NCI-H226 (cell line): ENCODE results near the gene PKN1.
"Not testable (repeated sequence)": the region's sequence is repeated elsewhere in the genome, so short reads cannot be mapped to it uniquely, and the experiment has no call there.

Experiments
- DNase-seq: peaks from one replicate; pipeline ENCODE4 v3.0.0-alpha.2; 2015

Gene PKN1

DNA sequence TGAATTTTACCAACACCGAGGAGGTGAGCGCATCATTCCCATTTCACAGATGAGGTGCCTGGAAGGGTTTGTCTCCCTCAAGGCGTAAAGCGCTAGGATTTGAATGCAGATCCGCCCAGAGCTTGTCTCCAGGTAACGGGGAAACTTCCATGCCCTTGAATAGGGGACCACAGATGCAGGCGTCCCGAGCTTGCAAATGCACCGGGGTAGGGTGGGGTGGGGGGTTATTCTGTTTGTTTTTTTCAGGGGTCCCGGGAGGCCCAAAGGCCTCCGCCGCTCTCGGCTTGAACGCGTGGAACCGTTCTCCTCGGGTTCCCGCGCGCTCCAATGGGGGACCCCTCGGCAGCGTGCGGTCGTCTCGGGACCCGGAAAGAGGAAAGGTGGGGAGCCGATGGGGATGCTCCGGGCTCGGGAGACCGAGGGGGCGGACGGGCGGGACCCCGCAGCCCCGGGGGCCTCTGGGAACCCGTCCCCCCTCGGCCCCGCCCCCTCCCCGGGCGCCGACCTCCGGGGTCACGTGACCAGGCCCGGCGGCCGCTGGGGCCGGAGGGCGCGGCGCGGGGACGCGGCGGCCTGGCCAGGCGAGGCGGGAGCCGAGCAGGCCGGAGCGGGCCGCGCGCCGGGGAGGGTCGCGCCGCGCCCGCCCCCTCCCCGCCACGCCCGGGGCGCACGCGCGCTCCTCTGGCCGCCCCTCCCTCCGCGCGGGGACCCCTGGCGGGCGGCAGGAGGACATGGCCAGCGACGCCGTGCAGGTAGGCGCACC, at the start of gene PKN1:
PKN1 (plus strand) TSS at position 516 of the 763 bp plus-strand sequence; CDS start at position 732, 216 bp downstream.
- DNase-seq: peak; percentile 7

DNA sequence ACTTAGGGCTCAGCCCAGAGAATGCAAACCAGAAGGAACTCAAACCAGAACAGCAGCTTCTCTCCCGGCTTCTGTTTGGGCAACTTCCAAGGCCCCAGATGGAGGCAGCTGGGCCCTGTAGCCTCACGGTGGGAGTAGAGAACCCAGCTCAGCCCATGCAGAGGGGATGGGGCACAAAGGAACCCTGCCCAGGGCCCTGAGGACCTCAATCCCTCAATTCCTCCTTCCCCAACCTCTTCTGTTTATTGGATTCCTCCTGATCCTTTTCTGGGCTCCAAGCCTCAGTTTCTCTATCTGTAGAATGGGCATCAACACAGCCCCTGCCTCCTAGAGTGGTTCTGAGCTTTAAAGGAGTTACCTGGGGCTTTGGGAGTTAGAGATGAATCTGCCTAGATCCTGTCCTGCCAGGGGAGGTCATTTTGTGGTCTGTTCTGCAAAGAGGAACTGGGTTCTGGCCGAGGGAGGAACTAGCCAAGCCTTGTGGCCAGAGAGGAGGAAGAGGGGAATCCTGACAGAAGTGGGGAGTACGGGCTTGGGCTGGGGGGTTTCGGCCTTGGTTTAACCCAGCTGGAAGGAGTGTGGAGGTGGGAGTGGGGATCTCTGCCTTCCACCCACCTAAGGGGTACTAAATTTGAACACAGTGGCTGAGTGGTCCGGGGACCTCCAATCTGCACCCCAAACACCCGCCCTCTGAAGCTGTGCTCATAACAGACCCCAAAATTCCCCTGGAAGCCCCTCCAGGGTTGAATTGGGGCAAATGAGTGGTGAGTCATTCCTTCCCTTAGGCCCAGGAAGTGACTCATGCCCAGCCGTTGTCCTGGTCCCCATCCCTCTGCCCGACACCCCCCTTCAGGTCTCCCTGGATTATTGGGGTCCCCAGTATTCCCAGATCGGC, 49.2 kb upstream of the PKN1 start:
- DNase-seq: no peak

DNA sequence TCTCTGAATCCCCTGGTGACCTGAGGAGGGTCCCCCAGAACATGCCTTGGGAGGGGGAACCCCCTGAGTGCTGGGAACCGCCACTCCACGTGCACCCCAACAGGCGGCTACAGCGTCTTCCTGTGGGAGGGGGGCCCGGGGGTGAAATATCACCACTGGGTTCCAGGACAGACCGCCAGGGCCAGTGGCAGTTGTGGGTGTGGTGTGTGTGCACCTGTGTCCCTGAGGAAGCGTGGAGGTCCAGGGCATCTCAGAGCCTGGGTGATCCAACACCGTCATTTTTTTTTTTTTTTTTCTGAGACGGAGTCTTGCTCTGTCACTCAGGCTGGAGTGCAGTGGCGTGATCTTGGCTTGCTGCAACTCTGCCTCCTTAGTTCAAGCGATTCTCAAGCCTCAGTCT, 47.6 kb upstream of the PKN1 start:
- DNase-seq: no peak

DNA sequence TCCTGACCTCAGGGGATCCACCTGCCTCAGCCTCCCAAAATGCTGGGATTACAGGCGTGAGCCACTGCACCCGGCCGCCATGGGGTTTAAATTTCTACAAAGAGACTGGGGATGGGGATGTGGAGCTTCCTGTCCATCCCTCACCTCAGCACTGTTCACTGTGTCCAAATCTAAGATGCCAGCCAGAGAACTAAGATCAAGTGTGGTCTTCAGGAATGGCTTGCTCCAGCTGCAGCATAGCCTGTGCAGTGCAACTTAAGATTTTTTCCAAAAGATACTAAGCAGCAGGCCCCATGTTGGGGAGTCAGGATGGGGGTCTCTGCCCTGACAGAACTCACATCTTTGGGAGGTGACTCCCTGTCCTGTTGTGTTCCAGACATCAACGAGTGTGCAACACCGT, 42.6 kb upstream of the PKN1 start:
- DNase-seq: no peak

DNA sequence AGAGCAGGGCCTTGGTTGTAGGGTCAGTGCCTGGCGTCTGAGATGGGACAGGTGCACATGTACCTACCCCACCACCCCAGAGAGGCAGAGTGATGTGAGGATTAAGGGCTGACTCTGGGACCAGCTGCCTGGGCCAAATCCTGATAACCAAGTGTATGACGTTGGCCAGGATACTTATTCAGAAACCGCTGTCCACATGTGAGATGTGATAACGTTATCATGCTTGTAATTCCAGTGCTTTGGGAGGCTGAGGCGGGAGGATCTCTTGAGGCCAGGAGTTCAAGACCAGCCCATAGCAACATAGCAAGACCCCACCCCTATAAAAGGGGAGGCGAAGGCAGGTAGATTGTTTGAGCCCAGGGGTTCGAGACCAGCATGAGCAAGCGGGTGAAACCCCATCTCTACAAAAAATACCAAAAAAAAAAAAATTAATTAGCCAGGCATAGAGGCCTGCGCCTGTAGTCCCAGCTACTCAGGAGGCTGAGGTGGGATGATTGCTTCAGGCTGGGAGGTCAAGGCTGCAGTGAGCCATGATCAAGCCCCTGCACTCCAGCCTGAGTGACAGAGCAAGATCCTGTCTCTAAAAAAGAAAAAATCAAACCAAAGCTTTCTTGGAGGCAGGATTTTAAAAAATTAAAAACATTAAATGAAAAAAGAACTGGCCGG, 41.8 kb upstream of the PKN1 start:
- DNase-seq: no peak

DNA sequence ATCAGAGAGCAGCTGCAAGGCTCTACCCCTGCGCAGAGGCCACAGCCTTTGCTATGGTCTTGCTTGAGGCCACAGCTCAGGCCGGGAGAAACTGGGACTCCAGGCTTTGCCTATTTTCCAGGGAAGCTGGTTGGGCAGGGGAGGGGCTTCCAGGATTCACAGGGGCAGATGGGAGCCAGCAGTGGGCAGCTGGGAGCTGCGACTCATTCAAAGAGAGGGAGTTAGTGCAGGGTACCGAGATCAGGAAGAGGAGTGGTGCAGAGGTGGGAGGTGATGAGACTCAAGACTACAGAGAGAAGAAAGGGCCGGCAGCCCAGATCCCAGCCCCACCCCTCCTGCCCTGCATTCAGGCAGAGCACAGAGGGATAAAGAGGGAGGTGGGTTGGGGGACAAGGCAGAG, 39.8 kb upstream of the PKN1 start:
- peak; percentile 19 for DNase-seq

DNA sequence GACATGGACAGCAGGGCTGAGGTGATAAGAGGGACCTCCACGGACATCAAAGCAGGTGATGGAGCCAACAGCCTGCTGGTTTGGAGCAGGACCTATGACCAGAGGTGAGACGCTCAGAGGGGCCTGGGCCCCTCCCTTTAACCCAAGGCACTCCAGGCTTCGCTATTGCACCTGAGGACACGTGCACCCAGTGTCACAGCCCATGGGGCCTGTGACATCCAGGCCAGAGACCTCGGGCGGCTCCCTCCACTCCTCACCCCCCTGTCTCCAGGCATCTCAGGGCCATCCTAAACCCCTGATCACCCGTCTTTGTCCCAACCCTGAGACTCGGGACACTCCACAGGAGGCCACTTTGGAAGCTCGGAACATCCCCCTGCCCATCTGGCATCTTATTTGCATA, 38.9 kb upstream of the PKN1 start:
- DNase-seq: no peak

DNA sequence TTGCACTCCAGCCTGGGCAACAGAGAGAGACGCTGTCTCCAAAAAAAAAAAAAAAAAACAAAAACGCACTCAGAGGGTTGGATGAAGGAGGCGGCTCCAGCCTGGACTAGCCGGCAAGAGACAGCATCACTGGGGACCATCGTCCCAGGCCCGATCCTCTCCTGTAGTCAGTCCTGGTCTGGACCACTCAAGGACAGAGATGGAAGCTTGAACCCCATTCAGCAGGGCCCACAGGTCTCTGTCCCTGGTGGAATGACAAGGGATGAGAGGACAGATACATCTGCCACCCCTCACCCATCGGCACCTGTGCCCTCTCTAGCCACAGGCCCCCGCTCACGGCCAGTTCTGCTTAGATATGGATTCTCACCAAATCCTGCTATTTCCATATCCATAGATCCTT, 37.8 kb upstream of the PKN1 start:
- no peak for DNase-seq

DNA sequence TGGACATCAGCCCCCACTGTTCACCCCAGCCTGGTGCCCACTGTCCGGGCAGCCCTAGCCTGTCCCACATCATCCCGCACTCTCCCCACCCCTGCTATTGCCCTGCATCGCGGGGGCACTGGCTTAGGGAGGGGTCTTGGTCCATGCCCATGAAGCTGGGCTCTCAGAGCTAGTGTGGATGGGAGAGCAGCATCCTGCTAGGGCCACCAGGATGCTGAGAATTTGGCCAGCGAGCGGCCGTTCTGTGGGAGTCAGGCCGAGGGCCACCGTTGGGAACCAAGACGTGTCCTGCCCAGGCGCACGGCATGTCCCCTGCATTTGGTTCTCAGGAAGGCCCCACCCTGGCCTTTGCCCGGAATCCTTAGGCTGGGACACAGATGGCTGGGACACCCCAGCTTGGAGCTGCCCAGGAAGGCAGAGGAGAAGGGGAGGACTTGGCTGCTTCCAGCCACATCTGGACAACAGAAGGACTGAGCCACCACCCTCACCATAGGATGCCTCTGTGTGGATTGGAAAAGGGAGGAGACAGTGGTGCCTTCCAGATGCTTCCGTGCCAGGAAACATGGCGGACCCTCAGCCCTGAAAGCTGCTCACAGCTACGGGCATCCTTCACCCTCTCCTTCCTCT, 37.3 kb upstream of the PKN1 start:
- no peak for DNase-seq

DNA sequence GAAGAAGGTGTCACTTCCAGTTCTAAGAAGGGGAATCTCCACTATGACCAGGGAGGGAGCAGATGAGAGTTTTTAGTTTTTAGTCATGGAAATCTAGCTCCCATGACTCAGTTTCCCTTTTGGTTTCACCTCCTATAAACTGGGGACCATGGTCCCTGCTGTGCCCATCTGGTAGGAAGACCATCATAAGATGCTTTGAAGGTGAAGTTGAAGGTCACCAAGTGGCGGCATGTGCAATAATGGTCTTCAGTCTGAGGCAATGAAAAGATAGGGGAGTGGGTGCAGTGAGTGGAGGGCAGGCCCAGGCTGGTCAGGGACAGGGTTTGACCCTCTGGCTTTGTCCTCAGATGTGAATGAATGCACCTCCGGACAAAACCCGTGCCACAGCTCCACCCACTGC, 36.4 kb upstream of the PKN1 start:
- DNase-seq: not testable (repeated sequence)

DNA sequence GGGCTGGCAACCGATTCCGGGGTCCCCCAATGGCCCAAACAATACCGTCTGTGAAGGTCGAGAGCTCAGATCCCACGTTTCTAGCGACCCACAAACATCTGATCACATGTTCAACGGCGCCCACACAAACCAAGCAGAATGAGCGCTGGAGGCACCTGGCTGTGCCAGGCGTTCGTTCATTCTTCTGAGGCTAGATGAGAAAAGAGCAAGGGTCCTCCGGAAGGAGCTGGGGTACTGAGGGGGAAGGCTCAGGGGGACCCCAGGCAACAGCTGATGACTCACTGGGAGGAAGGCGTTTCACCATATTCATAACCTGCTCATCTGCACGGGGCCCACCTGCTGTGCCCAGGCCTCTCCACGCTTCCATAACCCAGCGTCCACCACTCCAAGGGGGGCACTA, 35.9 kb upstream of the PKN1 start:
- not testable (repeated sequence) for DNase-seq

DNA sequence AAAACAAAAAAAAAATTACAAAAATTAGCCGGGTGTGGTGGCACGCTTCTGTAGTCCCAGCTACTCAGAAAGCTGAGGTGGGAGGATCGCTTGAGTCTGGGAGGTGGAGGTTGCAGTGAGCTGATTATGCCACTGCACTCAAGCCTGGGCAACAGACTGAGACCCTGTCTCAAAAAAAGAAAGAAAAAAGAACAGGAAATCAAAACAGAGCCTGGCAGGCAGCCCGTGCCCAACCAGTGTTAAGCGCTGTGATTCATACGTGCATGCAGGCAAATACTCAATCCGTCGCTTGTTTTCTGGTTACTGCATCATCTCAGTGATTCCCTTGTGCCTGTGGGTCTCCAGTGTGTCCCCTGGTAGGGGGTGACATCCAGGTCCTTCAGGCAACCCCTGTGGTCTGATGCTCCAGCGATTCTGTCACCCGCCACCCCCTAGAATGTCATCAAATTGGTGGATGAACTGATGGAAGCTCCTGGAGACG, 32.1 kb upstream of the PKN1 start:
- DNase-seq: no peak

DNA sequence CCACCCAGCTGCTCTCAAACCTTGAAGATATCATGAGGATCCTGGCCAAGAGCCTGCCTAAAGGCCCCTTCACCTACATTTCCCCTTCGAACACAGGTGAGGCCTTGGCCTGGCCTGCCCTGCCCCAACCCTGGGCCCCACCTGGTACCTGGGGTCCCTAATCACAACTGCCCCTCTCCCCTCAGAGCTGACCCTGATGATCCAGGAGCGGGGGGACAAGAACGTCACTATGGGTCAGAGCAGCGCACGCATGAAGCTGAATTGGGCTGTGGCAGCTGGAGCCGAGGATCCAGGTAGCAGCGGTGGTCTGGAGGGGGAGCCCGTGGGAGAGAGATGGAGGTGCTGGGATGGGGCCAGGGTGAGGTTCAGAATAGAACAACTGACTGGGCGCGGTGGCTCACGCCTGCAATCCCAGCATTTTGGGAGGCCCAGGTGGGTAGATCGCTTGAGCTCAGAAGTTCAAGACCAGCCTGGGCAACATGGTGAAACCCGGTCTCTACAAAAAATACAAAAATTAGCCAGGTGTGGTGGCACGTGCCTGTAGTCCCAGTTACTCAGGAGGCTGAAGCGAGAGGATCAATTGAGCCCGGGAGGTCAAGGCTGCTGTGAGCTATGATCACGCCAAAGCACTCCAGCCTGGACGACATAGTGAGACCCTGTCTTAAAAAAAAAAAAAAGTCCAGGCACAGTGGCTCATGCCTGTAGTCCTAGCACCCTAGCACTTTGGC, 31.5 kb upstream of the PKN1 start:
- DNase-seq: no peak

DNA sequence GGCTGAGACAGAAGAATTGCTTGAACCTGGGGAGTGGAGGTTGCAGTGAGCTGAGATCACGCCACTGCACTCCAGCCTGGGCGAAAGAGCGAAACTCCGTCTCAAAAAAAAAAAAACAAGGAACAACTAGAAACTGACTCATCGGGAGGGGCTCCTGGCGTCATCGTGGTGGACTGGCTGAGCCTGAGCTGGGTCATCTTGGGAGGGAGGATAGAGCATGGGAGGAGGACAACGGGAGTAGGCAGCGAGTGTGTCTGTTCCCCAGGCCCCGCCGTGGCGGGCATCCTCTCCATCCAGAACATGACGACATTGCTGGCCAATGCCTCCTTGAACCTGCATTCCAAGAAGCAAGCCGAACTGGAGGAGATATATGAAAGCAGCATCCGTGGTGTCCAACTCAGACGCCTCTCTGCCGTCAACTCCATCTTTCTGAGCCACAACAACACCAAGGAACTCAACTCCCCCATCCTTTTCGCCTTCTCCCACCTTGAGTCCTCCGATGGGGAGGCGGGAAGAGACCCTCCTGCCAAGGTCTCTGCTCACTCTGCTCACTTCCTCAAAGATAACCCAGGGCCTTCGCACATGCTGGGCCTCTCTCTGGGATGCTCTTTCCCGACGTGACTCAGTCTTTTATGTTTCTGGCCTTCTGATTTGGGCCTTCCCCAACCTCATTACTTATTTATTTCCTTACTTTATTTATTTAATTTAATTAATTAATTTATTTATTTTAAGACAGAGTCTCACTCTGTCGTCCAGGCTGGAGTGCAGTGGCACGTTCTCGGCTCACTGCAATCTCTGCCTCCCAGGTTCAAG, 30.6 kb upstream of the PKN1 start:
- peak; percentile 58 for DNase-seq

DNA sequence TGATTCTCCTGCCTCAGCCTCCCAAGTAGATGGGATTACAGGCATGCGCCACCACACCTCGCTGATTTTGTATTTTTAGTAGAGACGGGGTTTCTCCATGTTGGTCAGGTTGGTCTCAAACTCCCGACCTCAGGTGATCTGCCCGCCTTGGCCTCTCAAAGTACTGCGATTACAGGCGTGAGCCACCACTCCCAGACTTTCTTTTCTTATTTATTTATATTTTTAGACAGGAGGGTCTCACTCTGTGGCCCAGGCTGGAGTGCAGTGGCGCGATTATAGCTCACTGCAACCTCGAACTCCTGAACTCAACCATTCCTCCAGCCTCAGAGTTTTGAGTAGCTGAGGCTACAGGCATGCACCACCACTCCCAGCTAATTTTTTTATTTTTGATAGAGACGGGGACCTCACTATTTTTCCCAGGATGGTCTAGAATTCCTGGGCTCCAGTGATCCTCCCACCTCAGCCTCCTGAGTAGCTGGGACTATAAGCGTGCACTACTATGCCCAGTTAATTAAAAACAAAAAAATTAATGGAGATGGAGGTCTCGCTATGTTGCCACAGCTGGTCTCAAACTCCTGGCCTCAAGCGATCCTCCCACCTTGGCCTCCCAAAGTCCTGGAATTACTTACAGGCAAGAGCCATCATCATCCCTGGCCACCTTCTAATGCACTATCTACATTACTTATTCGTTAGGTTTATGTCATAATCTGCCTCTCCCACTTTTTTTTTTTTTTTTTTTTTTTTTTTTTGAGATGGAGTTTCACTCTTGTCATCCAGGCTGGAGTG, 29.8 kb upstream of the PKN1 start:
- DNase-seq: not testable (repeated sequence)

DNA sequence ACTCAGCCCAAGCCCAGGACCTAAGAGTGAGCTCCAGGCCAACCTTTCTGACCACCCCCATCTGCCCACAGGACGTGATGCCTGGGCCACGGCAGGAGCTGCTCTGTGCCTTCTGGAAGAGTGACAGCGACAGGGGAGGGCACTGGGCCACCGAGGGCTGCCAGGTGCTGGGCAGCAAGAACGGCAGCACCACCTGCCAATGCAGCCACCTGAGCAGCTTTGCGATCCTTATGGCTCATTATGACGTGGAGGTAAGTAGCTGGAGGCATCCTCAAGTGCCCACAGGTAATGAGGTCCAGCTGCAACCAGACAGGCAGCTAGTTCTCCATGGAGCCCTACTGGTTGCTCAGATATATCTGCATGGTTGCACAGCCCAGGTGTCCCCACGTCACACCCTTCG, 28.8 kb upstream of the PKN1 start:
- DNase-seq: no peak

DNA sequence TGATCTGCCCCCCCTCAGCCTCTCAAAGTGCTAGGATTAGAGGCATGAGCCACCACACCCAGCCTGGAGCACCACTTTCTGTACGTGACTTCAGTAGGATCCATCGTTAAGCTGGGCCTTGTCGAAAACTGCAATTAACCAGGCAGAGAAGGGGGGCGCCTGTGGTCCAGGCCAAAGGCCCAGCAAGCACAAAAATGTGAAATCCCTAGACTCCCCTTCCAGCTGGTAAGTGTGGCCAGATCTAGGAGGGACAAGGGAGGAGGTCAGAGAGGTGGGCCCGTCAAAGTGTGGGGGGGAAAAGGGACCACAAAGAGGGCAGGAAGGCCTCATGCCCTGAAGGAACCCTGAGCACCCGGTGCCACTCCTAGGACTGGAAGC, 27.7 kb upstream of the PKN1 start:
- no peak for DNase-seq

DNA sequence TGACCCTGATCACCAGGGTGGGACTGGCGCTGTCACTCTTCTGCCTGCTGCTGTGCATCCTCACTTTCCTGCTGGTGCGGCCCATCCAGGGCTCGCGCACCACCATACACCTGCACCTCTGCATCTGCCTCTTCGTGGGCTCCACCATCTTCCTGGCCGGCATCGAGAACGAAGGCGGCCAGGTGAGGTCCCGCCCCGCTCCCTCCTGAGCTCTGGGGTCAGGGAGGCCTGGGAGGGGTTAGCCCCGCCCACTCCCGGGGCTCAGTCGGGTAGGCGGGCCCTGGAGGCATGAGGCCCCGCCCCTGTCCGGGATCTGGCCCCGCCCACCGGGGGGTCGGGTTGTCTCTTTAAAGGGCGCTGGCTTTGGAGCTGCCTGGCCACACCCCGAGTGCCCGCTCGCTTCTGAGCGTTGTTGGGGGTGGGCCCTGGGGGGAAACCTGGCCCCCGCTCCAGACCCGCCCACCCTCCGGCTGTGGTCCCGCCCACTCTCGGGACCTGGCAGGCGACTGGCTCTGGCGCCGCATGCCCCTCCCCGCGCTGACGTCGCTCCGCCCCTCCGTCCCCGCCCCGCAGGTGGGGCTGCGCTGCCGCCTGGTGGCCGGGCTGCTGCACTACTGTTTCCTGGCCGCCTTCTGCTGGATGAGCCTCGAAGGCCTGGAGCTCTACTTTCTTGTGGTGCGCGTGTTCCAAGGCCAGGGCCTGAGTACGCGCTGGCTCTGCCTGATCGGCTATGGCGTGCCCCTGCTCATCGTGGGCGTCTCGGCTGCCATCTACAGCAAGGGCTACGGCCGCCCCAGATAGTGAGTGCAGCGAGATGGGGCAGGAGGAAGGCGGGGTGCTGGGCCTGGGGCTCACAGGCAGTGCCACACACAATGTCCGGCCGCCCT, 27.1 kb upstream of the PKN1 start:
- DNase-seq: peak; percentile 78

DNA sequence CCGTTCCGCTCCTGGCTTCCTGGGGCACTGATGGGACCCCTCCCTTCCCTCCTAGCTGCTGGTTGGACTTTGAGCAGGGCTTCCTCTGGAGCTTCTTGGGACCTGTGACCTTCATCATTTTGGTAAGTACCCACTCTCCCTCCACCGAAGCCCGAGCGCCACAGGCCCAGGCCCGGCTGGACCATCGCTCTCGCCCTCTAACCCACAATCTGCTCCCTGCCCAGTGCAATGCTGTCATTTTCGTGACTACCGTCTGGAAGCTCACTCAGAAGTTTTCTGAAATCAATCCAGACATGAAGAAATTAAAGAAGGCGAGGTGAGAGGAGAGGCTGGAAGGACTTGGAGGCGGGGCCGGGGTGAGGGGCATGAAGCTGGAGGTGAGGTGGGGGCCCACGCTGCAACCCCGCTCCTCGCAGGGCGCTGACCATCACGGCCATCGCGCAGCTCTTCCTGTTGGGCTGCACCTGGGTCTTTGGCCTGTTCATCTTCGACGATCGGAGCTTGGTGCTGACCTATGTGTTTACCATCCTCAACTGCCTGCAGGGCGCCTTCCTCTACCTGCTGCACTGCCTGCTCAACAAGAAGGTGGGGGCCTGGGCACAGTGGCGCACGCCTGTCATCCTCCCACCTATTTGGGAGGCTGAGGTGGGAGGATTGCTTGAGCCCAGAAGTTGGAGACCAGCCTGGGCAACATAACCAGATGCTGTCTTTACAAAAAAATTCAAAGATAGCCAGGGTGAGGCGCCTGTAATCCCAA, 26.3 kb upstream of the PKN1 start:
- no peak for DNase-seq
